GM21528 (cell line): ENCODE data around the gene PHF2.

Source experiments
- ATAC-seq: cut with Tn5 transposase; IDR thresholded peaks from one replicate; pipeline ENCODE4 v1.9.1; 2021; ENCODE audit warnings: mild to moderate bottlenecking, moderate library complexity; ENCODE audit not compliant: unreplicated experiment, low FRiP score

The PHF2 gene

GRCh38 chr9:93675336-93676150 is 99.2 kb downstream of the PHF2 start:
- no peak for ATAC-seq

DNA sequence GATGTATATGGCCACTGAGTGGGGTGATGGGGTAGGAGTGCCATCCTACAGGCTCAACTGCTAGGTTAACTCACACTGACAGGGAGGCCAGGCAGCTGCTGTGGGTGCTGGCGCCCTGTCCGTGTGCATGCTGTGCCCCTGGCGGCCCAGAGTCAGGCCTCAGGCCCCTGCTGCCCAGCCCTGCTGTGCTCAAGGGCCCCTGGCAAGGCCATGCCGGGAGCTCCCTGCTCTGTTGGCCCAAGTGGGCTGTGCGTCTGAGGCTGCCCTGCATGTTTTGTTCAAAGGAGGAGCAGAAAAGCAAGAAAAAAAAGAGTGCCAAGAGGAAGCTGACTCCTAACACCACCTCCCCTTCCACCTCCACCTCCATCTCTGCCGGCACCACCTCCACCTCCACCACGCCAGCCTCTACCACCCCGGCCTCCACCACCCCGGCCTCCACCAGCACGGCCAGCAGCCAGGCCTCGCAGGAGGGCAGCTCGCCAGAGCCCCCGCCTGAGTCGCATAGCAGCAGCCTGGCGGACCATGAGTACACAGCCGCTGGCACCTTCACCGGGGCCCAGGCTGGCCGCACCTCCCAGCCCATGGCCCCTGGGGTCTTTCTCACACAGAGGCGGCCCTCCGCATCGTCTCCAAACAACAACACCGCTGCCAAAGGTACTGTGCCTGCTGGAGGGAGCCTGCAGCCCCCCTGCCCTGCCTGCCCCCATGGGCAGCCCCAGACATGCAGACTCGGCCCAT is 100.1 kb downstream of the PHF2 start:
- no peak for ATAC-seq

- ATAC-seq = no peak
Observed at GRCh38 chr9:93677048-93677571, 100.7 kb downstream of the PHF2 start.

DNA sequence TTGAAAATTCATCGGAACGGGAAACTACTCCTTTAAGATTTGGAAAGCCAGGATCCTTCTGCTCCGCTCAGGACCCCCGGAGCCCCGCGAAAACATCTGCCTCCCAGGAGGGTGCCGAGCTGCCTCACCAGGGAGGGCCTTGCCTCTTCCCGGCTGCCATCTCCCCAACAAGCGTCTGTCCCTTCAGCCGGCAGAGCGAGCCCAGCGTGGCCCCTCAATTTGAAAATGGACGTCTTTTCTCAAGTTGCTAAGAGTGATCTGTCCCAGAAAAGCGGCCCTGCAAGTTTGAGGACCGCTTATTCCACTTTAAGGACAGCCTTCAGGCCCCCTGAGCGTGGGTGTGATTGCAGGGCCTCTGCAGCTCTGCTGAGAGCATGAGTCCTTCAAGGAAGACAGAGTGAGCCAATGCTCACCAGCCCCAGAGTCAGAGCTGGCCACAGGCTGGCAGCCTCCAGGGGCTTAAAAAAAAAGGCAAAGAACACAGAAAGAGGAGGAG is 101.3 kb downstream of the PHF2 start:
- ATAC-seq = no peak

GRCh38 chr9:93678199-93679019 is 102.0 kb downstream of the PHF2 start:
- ATAC-seq = no peak

DNA sequence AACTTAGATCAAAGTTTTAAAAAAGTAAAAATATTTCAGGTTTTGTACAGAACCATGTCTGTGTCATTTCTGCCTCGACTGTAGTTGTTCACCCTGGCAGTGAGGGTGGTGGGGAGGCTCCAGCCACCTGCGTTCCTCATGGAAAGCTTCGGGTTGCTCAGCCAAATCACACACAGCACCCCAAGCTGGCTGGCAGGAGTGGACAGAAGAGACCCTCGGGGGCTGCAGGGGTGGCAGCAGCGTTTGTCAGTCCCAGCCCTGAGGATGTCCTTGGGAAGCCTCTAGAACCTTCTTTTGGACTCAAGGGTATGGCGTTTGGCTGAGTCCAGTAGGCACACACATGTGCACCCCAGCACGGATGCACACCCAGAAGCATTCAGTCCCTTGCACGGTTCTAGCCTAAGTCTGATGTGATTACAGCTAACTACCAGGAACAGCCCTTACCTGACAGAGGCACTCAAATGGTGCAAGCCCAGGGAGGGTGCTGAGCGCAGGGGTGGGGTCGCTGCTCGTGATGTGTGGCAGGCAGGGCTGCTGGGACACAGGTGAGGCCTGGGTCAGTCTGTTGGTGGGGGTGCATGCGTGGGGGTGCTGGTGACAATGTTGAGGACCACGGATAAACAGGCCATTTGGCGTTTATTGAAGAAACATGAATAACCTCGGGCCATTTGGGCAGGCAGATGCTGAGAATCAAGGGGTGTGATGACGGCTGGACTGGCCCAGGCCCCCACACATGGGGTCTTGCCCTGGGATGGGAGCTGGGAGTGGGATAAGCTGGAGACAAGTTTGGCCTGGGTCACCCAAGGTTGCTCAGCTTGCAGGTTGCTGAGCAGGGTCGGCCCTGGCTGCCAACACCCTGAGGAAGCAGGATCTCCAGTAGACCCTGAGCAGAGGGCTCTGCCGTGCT is 103.4 kb downstream of the PHF2 start:
- ATAC-seq = no peak

GRCh38 chr9:93680443-93681268 is 104.3 kb downstream of the PHF2 start:
- no peak for ATAC-seq

DNA sequence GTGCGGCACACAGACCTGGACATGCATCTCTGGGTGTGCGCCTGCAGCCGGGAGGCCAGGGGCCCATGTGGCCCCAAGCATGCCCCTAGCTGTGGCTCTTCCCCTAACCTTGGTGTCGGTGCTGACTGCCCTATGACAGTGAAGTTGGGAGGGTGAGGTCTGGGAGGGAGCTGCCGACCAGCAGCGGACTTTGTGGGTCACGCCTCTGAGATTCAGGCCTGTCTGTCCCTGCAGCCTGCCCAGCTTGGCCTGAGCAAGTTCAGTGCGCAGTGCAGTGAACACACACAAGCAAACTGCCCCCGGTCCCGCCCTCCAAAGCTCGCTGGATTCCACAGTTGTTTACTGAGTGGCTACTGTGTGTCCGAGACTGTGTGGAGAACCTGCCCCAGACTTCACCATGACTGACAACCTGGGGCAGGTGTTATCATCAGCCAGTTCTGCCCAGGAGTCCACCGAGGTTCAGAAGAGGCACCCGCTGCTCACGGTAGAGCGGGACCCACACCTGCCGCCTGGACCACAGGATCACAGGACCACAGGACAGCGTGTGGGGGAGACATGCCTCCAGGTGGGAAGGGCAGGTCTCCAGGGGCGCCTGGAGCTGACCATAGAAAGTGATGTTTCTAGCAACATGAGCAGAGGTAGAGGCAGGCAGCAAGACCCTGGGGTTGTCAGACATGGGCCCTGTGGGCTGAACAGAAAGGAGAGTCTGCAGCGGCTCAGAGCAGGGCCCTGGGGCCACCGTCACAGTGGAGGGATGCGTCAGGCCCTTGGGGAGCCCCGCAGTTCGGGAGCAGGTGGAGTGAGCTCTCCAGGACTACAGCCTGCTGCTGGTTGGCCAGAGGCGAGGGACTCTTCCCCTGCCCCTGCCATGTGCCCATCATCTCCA is 105.1 kb downstream of the PHF2 start:
- no peak for ATAC-seq

DNA sequence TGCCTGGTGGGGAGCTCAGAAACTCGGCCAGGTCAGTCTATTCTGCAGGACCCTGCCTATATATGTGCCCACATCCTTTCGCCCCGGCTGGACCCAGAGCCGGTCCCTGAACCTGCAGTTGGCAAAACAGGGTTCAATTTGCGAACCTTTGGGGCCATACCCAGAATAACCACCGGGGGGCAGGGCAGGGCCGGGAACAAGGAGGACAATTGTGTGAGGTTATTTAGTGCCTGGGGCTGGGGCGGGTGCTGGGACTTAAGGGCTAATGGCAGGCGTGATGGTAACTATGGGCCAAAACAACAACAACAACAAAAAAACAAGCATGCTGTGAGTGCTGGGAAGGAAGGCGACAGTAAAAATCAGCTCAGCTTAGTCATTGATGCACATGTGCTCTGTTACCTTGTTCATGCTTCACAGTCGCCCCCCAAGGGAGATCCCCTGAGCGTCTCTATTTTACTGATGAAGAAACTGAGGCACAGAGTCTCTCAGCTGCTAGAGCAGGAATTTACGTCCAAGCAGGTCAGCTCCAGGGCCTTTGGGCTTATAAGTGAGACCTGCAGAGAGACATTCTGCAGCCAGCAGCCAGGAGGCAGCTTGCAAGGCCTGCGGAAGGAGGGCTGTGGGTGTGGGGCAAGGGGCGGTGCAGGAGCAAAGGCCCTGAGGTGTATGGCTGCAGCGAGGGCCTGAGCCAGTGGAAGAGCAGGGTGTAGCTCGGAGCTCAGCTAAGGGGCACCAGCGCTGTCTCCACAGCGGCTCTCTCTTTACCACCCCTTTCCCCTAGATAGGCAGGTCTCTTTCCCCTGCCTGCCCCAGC is 106.0 kb downstream of the PHF2 start:
- ATAC-seq = peak; percentile 59

GRCh38 chr9:93683331-93684134 is 107.1 kb downstream of the PHF2 start:
- ATAC-seq = no peak

DNA sequence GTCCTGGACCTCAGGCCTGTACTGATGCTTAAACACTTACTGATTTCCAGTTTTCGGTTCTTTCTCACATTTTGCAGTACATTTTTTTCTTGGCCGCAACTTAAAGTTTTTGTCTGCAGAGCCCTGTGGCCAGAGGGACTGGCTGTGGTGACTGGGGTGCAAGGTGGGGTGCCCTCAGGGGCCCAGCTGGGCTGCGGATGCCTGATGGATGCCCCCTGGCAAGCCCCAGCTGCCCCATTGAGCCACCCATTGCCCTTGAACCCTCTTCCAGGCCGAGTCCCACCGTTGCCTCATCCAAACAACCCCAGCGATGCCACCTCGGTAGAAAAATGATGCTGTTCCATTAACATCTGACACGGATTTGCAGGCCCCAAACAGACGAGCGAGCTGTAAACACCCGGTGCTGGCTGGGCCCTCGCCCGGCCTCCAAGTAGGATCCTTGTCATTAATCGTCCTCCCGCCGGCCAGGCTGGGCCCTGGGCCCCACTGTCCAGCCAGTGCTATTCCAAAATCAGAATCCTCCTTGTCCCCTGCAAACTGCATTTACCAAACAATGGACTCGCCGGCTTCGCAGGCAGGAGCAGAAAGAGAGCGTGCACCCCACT is 107.9 kb downstream of the PHF2 start:
- no peak for ATAC-seq

- no peak for ATAC-seq
Observed at GRCh38 chr9:93684806-93685543, 108.6 kb downstream of the PHF2 start.

DNA sequence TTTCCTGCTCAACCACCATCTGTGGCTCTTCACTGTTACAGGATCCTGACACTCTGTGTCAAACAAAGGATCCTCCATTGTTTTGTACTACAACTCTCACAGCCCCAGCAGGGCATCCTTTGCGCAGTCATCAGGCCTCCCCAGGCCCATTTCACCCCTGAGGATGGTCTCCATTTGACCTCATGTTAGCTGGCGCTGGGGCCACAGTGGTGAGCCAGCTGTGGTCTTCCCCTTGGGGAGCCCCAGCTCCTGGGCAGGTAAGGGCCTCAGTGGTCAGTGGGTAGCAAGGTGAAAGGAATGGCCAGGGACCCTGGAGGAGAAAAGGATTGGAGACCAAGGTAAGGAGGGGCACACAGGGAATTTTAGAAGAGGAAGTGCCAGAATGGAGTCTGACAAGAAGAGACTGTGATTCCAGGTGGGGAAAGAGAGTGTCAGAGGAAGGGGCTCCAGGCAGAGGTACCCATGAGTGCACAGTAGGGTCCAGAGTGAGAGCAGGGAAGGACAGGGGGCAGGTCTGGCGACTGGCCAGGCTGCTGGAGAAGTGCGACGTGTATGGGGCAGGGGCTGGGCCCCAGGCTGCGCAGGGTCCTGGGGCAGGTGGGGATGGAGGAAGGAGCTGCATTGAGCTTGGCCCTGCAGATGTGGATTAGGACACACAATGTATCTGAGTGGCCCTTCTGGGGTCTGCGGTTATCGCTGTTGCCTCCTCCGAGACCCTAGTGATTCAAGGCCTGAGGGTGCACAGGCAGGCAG is 109.9 kb downstream of the PHF2 start:
- no peak for ATAC-seq

GRCh38 chr9:93686880-93687236 is 110.5 kb downstream of the PHF2 start:
- ATAC-seq = no peak
